ENCODE measurements around the gene LURAP1L.
A peak's percentile ranks its signal among the peaks of the same experiment; 100 is the strongest.

LURAP1L gene

GRCh38 chr9:12774861-12775678 is at the start of gene LURAP1L:
Gene LURAP1L, plus strand, starts transcription at chr9:12775020. Its CDS starts 696 bp downstream, at chr9:12775716.
- H3K27ac ChIP-seq: peak within 1 kb of the TSS; percentile 89 to 97
- no peaks in the 10 kb centered on the region for H3K27me3 ChIP-seq
- H3K4me1 ChIP-seq: peaks cover 0 to 47% (median 2%) of the 10 kb centered on the region in 4 donors
- DNase-seq: peak; percentile 60 to 80
- H3K4me3 ChIP-seq: peak within 1 kb of the TSS; percentile 65 to 88
- intact Hi-C loops (cut with DNase I; ENCODE audit: low total_unique reads): loop anchor here (10.0 kb wide), 2 partner anchors 50 to 60 kb away; no protein-coding TSS in a partner anchor
- no peak for TF ChIP-seq CTCF (IDR thresholded peaks at IDR 0.05)
- no peaks in the 10 kb centered on the region for H3K9me3 ChIP-seq
- H3K36me3 ChIP-seq: no peaks in the 10 kb centered on the region

- no peaks in the 10 kb centered on the region for H3K36me3 ChIP-seq
- intact Hi-C loops (cut with DNase I; ENCODE audit: low total_unique reads): loop anchor here (10.0 kb wide), 1 partner anchor 48 kb away; the partner anchor contains the start of gene LURAP1L
- DNase-seq: no peak
- no peaks in the 10 kb centered on the region for H3K9me3 ChIP-seq
- no peak overlapping the region for H3K27ac ChIP-seq
- no peak for TF ChIP-seq CTCF (IDR thresholded peaks at IDR 0.05)
- no peaks in the 10 kb centered on the region for H3K4me1 ChIP-seq
- H3K4me3 ChIP-seq: no peak overlapping the region
- H3K27me3 ChIP-seq: no peaks in the 10 kb centered on the region
Observed at GRCh38 chr9:12726795-12727194, 48.0 kb upstream of the LURAP1L start.

GRCh38 chr9:12730198-12730597 is 44.6 kb upstream of the LURAP1L start:
- Histone ChIP-seq H3K4me3 (no peak overlapping the region), H3K4me1 (no peaks in the 10 kb centered on the region), H3K9me3 (no peaks in the 10 kb centered on the region), H3K27ac (no peak overlapping the region), H3K36me3 (no peaks in the 10 kb centered on the region), H3K27me3 (no peaks in the 10 kb centered on the region)
- DNase-seq: no peak
- TF ChIP-seq CTCF (IDR thresholded peaks at IDR 0.05): no peak
- intact Hi-C loops (cut with DNase I; ENCODE audit: low total_unique reads): no loop called here

- DNase-seq: no peak
- no peaks in the 10 kb centered on the region for H3K4me1 ChIP-seq
- no peaks in the 10 kb centered on the region for H3K36me3 ChIP-seq
- no peaks in the 10 kb centered on the region for H3K27me3 ChIP-seq
- H3K4me3 ChIP-seq: no peak overlapping the region
- H3K9me3 ChIP-seq: no peaks in the 10 kb centered on the region
- TF ChIP-seq CTCF (IDR thresholded peaks at IDR 0.05): no peak
- no peak overlapping the region for H3K27ac ChIP-seq
- intact Hi-C loops (cut with DNase I; ENCODE audit: low total_unique reads): no loop called here
Observed at GRCh38 chr9:12730927-12731326, 43.9 kb upstream of the LURAP1L start.

- H3K4me1 ChIP-seq: no peaks in the 10 kb centered on the region
- H3K36me3 ChIP-seq: no peaks in the 10 kb centered on the region
- intact Hi-C loops (cut with DNase I; ENCODE audit: low total_unique reads): no loop called here
- TF ChIP-seq CTCF (IDR thresholded peaks at IDR 0.05): no peak
- no peak for DNase-seq
- H3K27ac ChIP-seq: no peak overlapping the region
- no peaks in the 10 kb centered on the region for H3K9me3 ChIP-seq
- H3K27me3 ChIP-seq: no peaks in the 10 kb centered on the region
- no peak overlapping the region for H3K4me3 ChIP-seq
Observed at GRCh38 chr9:12732971-12733370, 41.8 kb upstream of the LURAP1L start.
